ENCODE data around the gene IGHMBP2.
A peak's percentile ranks its signal among the peaks of the same experiment; 100 is the strongest.
"Not testable (repeated sequence)": the region's sequence is repeated elsewhere in the genome, so short reads cannot be mapped to it uniquely, and the experiment has no call there.

Gene IGHMBP2

GRCh38 chr11:68903288-68904247, at the start of gene IGHMBP2, which contains the start of gene MRPL21:
Gene IGHMBP2, plus strand, starts transcription at chr11:68903891. Its CDS starts 62 bp downstream, at chr11:68903953.
Gene MRPL21, minus strand, starts transcription at chr11:68903832. Its CDS starts 22 bp downstream, at chr11:68903810.
- DNase-seq, result peak; percentile 96

- no peak for DNase-seq
Observed at GRCh38 chr11:68854273-68854958, 49.3 kb upstream of the IGHMBP2 start.

- DNase-seq, result peak; percentile 53
Observed at GRCh38 chr11:68855205-68855981, 48.3 kb upstream of the IGHMBP2 start.

GRCh38 chr11:68856425-68857030, 47.2 kb upstream of the IGHMBP2 start:
- not testable (repeated sequence) for DNase-seq

GRCh38 chr11:68857037-68857586, 46.6 kb upstream of the IGHMBP2 start:
- DNase-seq, result peak; percentile 62

GRCh38 chr11:68859123-68859522, 44.6 kb upstream of the IGHMBP2 start:
- no peak for DNase-seq

- no peak for DNase-seq
Observed at GRCh38 chr11:68862421-68862820, 41.3 kb upstream of the IGHMBP2 start.

- no peak for DNase-seq
Observed at GRCh38 chr11:68863553-68864265, 40.0 kb upstream of the IGHMBP2 start.

- no peak for DNase-seq
Observed at GRCh38 chr11:68865241-68865640, 38.5 kb upstream of the IGHMBP2 start.

- DNase-seq, result no peak
Observed at GRCh38 chr11:68867066-68867465, 36.6 kb upstream of the IGHMBP2 start.

GRCh38 chr11:68868221-68868835, 35.4 kb upstream of the IGHMBP2 start:
- no peak for DNase-seq

GRCh38 chr11:68870470-68870869, 33.2 kb upstream of the IGHMBP2 start:
- DNase-seq, result peak; percentile 58

GRCh38 chr11:68872216-68873003, 31.3 kb upstream of the IGHMBP2 start:
- no peak for DNase-seq

- peak; percentile 74 for DNase-seq
Observed at GRCh38 chr11:68878022-68878421, 25.7 kb upstream of the IGHMBP2 start.

- DNase-seq, result no peak
Observed at GRCh38 chr11:68880851-68881250, 22.8 kb upstream of the IGHMBP2 start.

GRCh38 chr11:68881320-68881719, 22.4 kb upstream of the IGHMBP2 start:
- no peak for DNase-seq

GRCh38 chr11:68882391-68882790, 21.3 kb upstream of the IGHMBP2 start:
- no peak for DNase-seq

GRCh38 chr11:68884827-68885226, 18.9 kb upstream of the IGHMBP2 start:
- DNase-seq, result not testable (repeated sequence)

GRCh38 chr11:68889948-68890446, 13.7 kb upstream of the IGHMBP2 start:
- peak; percentile 34 for DNase-seq

Measured in DMS53 (cell line).